T-helper 1 cell treated with Interleukin-12 subunit alpha and Interleukin-12 subunit beta and Interleukin-4 antibody, amounts not matched to agents 30 μg/mL and 1 μg/mL, for 36 hours (primary cell): ENCODE results near the gene CEP162.
A peak's percentile ranks its signal among the peaks of the same experiment; 100 is the strongest.

Experiments used
- H3K27ac Mint-ChIP-seq: one replicate; pipeline ENCODE4 v1.8.0; 2021; ENCODE audit warnings: mild to moderate bottlenecking, mixed read lengths
- H3K27me3 Mint-ChIP-seq: one replicate; pipeline ENCODE4 v1.8.0; 2021; ENCODE audit warnings: low read depth, mixed read lengths
- H3K36me3 Mint-ChIP-seq: one replicate; pipeline ENCODE4 v1.8.0; 2021; ENCODE audit warnings: low read depth, mixed read lengths
- H3K4me1 Mint-ChIP-seq: one replicate; pipeline ENCODE4 v1.8.0; 2021; ENCODE audit warnings: low read depth, mixed read lengths
- H3K4me3 Mint-ChIP-seq: one replicate; pipeline ENCODE4 v1.8.0; 2021; ENCODE audit warnings: mild to moderate bottlenecking, moderate library complexity, mixed read lengths
- H3K9me3 Mint-ChIP-seq: one replicate; pipeline ENCODE4 v1.8.0; 2021; ENCODE audit warnings: mixed read lengths

CEP162 gene, protein sequence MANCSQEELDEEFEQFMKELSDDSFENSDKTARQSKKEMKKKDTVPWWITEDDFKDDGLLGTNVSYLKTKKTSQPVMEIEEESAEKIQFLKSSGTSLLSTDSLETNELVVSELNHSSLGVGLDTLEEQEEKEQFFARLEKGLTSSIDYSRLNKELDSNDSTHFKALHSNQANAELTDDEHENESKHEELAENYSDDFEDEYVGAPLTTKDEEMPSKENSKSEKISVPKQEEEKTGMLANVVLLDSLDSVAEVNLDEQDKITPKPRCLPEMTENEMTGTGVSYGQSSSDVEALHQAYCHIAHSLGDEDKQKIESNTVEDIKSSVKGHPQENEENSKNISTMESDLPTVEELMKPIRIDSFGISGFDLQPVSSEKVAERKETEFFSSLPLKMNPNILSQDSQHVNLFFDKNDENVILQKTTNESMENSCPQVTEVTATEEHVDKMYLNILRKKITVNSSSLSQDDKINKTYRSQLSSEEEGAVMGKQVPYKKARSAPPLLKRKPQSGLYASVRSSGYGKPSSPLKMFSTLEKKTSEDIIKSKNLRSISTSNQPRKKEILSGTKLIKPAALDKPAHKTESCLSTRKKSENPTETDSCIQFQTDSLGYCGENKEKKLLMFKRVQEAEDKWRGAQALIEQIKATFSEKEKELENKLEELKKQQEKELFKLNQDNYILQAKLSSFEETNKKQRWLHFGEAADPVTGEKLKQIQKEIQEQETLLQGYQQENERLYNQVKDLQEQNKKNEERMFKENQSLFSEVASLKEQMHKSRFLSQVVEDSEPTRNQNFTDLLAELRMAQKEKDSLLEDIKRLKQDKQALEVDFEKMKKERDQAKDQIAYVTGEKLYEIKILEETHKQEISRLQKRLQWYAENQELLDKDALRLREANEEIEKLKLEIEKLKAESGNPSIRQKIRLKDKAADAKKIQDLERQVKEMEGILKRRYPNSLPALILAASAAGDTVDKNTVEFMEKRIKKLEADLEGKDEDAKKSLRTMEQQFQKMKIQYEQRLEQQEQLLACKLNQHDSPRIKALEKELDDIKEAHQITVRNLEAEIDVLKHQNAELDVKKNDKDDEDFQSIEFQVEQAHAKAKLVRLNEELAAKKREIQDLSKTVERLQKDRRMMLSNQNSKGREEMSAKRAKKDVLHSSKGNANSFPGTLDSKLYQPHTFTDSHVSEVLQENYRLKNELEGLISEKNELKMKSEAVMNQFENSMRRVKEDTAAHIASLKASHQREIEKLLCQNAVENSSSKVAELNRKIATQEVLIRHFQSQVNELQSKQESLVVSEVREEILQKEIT (N-terminal part only)

DNA sequence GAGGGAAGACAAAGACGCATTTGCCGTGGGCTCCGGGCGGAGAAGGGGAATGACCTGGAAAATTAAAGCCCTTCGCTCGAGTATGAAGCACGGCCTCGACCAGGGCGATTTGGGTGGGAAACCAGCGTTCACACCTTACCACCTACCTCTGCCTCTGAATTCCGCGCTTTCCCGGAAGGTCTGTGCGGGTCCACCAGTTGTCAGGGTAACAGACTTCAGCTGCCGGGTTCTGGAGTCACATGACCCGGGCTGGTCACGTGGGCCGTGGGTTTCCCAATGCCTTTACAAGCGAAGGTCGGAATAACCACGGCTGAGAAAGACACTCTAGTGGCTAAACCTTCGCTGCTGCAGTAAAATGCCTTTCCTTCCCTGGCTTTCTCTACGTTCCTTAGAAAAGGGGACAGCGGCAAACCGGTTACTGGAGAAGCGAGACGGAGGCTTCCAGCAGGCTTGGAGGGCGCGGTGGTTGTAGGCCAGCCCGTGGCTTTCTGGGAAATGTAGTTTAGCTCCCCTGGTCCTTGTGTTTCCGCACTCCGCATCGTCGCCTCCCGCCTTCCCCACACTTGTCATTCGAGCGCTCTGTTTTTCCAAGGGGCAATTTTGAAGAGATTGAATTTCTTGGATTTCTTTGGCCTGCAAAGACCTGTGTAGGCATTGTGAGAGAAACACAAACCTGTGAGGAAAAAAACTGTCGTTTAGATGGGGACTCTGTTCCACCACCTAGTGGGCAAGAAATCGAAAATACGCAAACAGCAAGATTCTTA lies at the start of gene CEP162:
Gene CEP162 (minus strand): TSS at position 210 of the 764 bp plus-strand sequence. CDS start 1,250 bp downstream, outside the sequence.
- H3K36me3 Mint-ChIP-seq: no peaks in the 10 kb centered on the region
- H3K27ac Mint-ChIP-seq: peak within 1 kb of the TSS; percentile 87
- peak within 1 kb of the TSS; percentile 97 for H3K4me3 Mint-ChIP-seq
- peaks cover 16% of the 10 kb centered on the region for H3K4me1 Mint-ChIP-seq
- H3K9me3 Mint-ChIP-seq: no peaks in the 10 kb centered on the region
- H3K27me3 Mint-ChIP-seq: peaks cover 15% of the 10 kb centered on the region

DNA sequence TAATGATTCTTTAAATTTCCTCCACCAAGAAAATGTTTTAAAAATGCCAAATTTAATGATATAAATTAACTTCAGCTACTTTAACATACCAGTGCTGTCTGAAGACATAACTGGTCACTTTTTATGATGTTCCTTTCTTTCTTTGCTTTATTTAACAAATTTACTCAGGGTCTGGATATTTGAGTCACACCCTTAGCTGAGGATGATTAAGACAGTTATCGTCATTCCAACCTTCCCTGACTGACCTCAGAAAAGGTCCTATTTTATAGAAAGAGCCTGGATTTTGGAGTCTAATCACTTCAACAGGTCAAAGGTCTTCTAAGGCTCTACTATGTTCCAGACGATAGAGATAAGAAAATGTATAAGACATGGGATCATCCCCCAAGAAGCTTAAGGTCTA lies 47.4 kb upstream of the CEP162 start:
- Mint-ChIP-seq H3K27me3 (no peaks in the 10 kb centered on the region), H3K4me1 (no peaks in the 10 kb centered on the region), H3K4me3 (no peak overlapping the region), H3K36me3 (no peaks in the 10 kb centered on the region), H3K9me3 (no peaks in the 10 kb centered on the region), H3K27ac (no peak overlapping the region)

GRCh38 chr6:84273048-84273809 lies 45.8 kb upstream of the CEP162 start:
- Mint-ChIP-seq H3K27ac (no peak overlapping the region), H3K27me3 (no peaks in the 10 kb centered on the region), H3K9me3 (no peaks in the 10 kb centered on the region)

DNA sequence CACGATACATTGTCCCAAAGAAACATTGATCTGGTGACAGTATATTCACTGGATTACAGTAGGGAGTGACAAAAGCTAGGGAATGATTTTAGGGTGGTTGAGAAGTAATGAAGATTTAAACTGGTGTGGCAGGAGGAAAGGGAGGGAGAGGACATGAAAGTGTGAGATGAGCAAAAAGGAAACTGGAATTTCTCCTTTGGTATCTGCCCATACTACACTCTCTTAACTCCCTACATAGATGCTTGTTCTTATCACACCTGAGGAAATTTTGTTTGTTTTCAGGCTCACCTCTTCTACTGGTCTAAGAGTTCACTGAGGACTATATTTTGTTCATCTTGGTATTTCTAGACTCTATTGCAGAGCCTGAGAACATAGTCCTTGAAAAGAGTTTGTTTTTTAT lies 44.9 kb upstream of the CEP162 start:
- Mint-ChIP-seq H3K36me3 (no peaks in the 10 kb centered on the region), H3K27ac (no peak overlapping the region), H3K4me1 (no peaks in the 10 kb centered on the region), H3K9me3 (no peaks in the 10 kb centered on the region), H3K27me3 (no peaks in the 10 kb centered on the region), H3K4me3 (no peak overlapping the region)

More at GRCh38 chr6:84273048-84273809, 45.8 kb upstream of the CEP162 start:
- Mint-ChIP-seq H3K4me3 (no peak overlapping the region), H3K4me1 (no peaks in the 10 kb centered on the region), H3K36me3 (no peaks in the 10 kb centered on the region)

GRCh38 chr6:84271061-84271716 lies 43.7 kb upstream of the CEP162 start:
- Mint-ChIP-seq H3K36me3 (no peaks in the 10 kb centered on the region), H3K9me3 (no peaks in the 10 kb centered on the region), H3K27ac (no peak overlapping the region), H3K27me3 (no peaks in the 10 kb centered on the region), H3K4me1 (no peaks in the 10 kb centered on the region), H3K4me3 (no peak overlapping the region)

DNA sequence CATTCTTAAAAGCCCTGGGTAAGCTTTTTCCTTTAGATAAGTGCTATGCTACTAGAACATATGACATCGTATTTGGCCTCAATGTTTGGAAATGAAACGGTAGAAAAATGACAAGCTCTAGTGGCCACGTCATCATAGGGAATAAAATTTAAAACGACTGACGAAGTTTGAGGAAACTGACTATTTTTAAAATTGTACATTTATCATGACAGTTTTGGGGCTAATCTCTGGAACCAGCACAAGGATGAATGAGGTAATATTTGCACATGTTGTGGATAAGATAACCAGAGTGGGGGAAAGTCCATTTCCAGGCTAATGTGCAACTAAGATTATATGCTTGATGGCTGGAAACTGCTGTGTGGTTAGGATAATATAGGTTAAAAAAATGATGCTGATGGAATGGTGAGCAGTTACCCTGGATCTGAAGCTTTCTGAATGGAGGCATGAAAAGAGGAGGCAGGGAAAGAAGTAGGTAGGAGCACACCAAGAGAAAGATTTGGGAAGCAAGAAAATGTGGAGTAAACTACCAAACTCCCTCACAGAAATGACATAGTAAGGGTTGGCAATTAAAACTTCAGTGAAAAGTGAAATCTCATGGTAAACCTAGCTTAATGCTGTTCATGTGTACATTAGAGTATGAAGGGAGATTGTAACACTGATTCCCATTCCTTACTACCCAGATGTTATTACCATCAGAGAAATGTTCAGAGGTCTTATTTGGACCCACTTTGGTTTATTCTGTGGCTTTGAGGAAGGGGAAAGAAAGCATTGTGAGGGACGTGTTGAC lies 42.7 kb upstream of the CEP162 start:
- Mint-ChIP-seq H3K4me3 (no peak overlapping the region), H3K9me3 (no peaks in the 10 kb centered on the region), H3K36me3 (no peaks in the 10 kb centered on the region), H3K27me3 (no peaks in the 10 kb centered on the region), H3K4me1 (no peaks in the 10 kb centered on the region), H3K27ac (no peak overlapping the region)

DNA sequence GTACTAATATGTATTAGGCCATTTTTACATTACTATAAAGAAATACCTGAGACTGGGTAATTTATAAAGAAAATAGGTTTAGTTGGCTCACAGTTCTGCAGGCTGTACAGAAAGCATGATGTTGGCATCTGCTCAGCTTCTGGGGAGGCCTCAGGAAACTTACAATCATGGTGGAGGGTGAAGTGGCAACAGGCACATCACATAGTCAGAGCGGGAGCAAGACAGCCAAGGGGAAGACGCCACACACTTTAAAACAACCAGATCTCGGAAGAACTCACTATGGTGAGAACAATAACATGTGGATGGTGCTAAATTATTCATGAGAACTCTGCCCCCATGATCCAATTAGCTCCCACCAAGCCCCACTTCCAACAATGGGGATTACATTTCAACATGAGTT lies 41.3 kb upstream of the CEP162 start:
- no peaks in the 10 kb centered on the region for H3K36me3 Mint-ChIP-seq
- no peaks in the 10 kb centered on the region for H3K27me3 Mint-ChIP-seq
- no peaks in the 10 kb centered on the region for H3K4me1 Mint-ChIP-seq
- H3K27ac Mint-ChIP-seq: no peak overlapping the region
- H3K4me3 Mint-ChIP-seq: no peak overlapping the region
- no peaks in the 10 kb centered on the region for H3K9me3 Mint-ChIP-seq

- Mint-ChIP-seq H3K9me3 (no peaks in the 10 kb centered on the region), H3K4me3 (no peak overlapping the region), H3K27ac (no peak overlapping the region), H3K4me1 (no peaks in the 10 kb centered on the region), H3K36me3 (no peaks in the 10 kb centered on the region), H3K27me3 (no peaks in the 10 kb centered on the region)
These were observed 36.1 kb upstream of the CEP162 start for GRCh38 chr6:84263557-84263956.

DNA sequence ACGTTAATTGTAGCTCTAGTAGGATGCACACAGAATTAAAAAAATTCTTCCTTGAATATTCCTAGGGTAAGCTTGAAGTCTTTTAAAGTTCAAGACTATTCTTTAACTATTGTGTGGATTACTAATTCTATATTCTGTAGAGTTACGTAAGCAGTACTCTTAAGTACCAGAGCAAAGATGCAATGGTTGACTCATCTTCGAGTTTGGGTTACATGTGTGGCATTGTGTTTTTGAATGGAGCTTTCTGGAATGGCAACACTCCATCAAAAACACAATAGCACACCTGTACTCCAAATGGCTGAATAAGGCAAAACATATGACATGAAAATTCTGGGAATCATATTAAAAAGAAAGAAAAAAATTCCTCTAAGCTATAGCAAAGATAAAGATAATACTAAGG lies 33.5 kb upstream of the CEP162 start:
- no peaks in the 10 kb centered on the region for H3K9me3 Mint-ChIP-seq
- no peaks in the 10 kb centered on the region for H3K4me1 Mint-ChIP-seq
- H3K27me3 Mint-ChIP-seq: no peaks in the 10 kb centered on the region
- no peaks in the 10 kb centered on the region for H3K36me3 Mint-ChIP-seq
- no peak overlapping the region for H3K27ac Mint-ChIP-seq
- no peak overlapping the region for H3K4me3 Mint-ChIP-seq

- no peak overlapping the region for H3K27ac Mint-ChIP-seq
- no peaks in the 10 kb centered on the region for H3K4me1 Mint-ChIP-seq
- H3K9me3 Mint-ChIP-seq: no peaks in the 10 kb centered on the region
- H3K27me3 Mint-ChIP-seq: no peaks in the 10 kb centered on the region
- no peak overlapping the region for H3K4me3 Mint-ChIP-seq
- H3K36me3 Mint-ChIP-seq: no peaks in the 10 kb centered on the region
These were observed 32.8 kb upstream of the CEP162 start for GRCh38 chr6:84260196-84260595.

- Mint-ChIP-seq H3K9me3 (no peaks in the 10 kb centered on the region), H3K4me1 (no peaks in the 10 kb centered on the region), H3K27ac (no peak overlapping the region), H3K27me3 (no peaks in the 10 kb centered on the region), H3K36me3 (no peaks in the 10 kb centered on the region), H3K4me3 (no peak overlapping the region)
These were observed 31.4 kb upstream of the CEP162 start for GRCh38 chr6:84258866-84259265.

GRCh38 chr6:84258268-84258667 lies 30.8 kb upstream of the CEP162 start:
- Mint-ChIP-seq H3K36me3 (no peaks in the 10 kb centered on the region), H3K4me3 (no peak overlapping the region), H3K4me1 (no peaks in the 10 kb centered on the region), H3K27me3 (no peaks in the 10 kb centered on the region), H3K27ac (no peak overlapping the region), H3K9me3 (no peaks in the 10 kb centered on the region)
